ENCODE measurements around the gene AP1S3.

DNA sequence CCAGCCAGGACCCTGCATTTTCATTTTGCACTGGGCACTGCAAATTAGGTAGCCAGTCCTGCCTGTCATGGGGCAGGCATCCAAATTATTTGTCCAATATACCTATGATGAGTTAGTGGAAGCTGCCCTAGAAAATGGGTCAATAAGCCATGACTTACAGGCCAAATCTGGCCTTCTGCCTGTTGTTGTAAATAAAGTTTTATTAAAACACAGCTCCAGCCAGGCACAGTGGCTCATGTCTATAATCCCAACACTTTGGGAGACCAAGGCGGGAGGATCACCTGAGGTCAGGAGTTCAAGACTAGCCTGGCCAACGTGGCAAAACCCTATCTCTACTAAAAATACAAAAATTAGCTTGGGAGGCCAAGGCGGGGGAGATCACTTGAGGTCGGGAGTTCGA is 8.3 kb downstream of the AP1S3 start:
- TF ChIP-seq POLR2A (IDR thresholded peaks at IDR 0.05; ENCODE audit: low read length) (no peak), GATA1 (IDR thresholded peaks at IDR 0.05; ENCODE audit: low read depth, low read length) (no peak)
